NCI-H524 treated with DMSO at 0.1 percent for 48 hours (cell line): ENCODE data around the gene LMO3.
"Not testable (repeated sequence)": the region's sequence is repeated elsewhere in the genome, so short reads cannot be mapped to it uniquely, and the experiment has no call there.

Source experiments
- DNase-seq: peaks from one replicate; lab custom pipeline; 2025; lab: John Stamatoyannopoulos, UW

Gene LMO3

GRCh38 chr12:16545836-16546235, 60.1 kb downstream of the LMO3 start:
- no peak for DNase-seq

DNA sequence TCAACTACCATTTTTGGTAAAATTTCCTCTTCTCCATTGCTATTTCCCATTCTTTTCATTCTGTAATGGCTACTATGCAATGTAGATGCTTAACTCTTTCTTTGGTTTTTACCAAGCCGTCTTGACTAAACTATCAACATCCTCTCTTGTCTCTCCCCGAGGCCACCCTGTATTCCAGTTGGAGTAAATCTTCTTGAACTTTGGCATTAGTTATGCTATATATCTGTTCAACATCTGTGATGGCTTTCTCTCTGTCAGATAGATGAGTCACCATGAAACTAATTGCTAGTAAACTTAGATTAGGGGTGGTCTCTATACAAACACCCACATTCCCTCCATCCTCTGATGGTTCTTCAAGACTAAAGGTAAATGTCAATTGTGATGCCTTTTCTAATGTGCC, 63.4 kb downstream of the LMO3 start:
- no peak for DNase-seq

- DNase-seq: not testable (repeated sequence)
Observed at GRCh38 chr12:16537652-16538051, 68.3 kb downstream of the LMO3 start.

GRCh38 chr12:16531621-16532020, 74.3 kb downstream of the LMO3 start:
- DNase-seq: no peak

DNA sequence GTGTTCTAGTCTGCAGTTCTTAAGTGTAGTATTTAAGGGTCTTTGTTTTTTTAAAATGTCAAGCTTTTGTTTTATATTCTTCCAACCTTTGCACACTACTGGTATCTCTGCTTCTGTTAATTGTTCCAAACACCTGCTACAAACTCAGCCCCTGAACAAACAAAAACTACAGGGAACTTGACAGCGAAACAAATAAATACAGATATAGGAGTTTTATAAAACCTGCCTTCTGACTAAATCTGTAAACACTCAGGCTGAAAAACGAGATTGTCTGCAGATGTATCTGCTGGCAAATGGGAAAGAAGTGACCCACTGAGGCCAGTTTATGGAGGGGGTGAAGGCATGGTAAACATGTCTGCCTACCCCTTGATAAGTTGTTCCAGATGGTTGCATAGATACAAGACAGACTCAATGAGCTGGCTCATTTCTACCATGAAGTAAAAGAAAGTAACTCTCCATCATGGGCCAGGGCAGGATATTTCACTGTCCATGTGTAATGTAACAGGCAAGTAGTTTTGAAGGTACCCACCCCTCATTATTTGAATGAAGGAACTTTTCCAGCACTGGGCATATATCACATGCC, 75.6 kb downstream of the LMO3 start:
- no peak for DNase-seq

DNA sequence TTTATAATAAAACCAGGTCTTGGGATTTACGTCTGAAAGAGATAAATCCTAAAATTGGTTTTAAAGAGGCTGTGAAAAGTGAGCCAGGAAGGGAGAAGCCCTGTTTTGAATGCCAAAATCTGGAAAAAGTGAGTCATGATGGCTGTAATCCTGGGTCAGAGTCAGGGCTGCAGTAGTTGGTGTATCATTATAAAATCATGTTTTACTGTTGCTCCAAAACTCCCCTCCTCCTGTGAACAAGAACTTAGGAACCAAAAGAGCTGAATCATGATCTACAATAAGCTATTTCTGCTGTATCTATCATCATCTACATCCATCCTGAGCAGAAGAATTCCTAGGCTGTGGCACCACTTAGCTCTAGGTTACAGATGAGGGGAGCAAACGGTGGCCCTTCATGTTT, 79.3 kb downstream of the LMO3 start:
- DNase-seq: no peak

DNA sequence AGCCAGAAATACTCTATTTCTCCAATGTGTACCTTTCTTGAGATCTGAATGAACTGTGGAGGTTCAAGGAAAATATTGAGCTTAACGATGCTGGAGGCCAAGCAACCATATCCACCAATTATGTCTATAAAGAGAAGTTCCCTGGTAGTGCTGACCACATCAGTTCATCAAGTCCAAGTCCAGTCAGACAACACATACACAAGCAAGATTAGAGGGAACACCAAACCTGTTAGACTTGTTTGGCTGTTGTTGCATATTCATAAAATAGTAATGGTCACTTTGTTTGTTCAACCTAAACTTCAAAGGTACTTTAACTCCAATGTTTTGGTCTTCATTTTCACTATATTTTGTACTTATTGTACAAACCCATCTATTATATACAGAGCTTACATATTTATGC, 81.6 kb downstream of the LMO3 start:
- DNase-seq: no peak

- no peak for DNase-seq
Observed at GRCh38 chr12:16523951-16524331, 82.0 kb downstream of the LMO3 start.

DNA sequence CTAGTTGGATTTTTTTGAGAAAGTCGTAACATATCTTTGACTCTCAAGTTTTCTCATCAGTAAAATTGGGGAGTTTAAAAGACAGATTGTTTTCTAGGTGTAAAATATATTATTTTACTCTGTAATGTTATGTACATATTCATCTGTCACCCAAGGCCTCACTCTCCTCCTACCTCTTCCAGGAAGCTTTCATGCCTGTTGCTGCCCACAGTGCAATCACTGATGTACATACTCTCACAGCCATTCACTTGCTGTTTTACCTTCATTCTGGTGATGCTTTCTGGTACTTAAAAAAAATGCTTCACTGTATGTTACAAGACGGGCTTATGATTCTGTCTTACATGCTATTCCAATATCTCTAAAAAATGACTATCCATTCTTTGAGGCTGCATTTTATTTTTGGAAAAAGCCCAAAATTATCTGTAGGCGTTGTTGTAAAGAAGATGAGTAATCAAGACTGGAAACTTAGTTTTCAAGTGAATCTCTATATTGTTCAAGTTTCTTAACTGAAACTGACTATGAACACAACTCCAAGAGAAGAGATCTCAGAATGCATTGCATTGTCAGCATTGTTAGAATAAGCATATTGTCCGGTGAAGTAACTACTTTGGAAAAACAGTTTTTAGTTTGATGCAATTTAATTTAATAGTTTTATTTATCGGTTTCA, 82.5 kb downstream of the LMO3 start:
- DNase-seq: no peak

DNA sequence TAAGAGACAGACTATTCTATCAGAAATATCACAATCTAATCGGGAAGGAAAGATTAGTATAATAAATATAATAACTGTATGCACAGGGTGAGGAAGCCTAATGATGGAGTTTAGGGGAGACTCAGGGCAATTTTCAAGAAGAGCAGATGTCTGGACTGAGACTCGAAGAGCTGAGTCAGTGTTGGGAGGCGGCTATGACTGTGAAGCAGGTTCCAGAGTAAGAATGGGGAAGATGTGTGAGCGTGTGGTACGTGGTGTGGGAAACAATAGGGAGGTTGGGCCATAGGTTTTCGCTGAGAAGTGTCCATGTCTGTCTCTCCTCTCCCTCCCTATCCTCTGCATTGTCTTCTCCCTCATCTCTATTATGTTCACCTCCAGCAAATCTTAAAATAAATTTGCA, 85.6 kb downstream of the LMO3 start:
- DNase-seq: no peak

DNA sequence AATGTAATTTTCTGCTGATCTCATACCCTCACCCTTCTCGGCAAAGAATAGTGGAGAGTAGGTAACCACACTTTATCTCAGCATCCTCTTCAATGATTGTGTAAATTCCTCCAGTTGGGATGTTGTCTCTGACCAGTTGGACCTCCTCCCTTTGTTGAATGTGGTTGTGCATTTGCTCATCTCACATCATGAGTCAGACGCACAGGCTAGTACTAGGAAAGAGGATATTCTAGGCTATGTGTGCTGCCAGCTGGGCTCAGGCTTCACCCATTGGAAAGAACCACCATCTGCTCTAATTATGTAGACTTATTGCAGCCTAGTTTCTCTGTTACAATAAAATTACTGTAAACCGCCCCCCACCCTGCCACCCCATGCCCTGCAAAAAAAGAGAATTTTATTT, 90.3 kb downstream of the LMO3 start:
- no peak for DNase-seq

DNA sequence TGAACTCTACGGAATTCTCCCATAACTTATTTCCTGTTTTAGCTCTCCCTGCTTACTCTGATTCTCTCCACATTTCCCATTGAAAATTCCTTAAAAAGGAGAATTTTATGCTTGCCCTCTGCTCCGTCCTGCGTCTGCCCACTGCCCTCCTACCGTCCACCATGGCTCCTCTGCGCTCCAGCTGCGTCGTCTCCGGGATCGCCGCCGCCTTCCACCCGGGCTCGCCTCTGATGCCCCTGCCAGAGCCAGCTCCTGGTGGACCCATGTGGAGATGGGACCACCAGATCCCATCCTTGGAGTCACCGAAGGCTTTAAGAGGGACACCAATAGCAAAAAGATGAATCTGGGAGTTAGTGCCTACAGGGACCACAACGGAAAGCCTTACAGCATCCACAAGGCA, 92.7 kb downstream of the LMO3 start:
- DNase-seq: no peak

DNA sequence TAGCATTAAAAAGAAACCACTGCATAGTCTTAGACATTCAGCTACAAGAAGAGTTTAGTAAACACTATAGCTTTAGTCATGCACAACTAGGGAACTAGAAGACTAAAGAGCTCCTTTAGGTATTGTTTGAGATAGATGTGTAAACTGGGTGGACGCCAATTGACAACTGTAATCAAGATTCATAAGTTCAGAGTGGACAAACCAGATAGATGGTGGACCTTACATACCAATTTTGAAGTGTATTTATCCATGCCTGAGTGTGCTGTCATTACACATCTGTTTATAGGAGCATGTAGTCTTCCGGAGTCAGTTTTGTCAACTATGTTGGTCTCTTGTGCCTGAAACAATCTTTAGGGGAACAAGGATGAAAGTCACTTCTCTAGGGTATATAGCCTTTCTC, 96.6 kb downstream of the LMO3 start:
- DNase-seq: no peak

- DNase-seq: no peak
Observed at GRCh38 chr12:16506394-16506793, 99.6 kb downstream of the LMO3 start.

GRCh38 chr12:16504200-16504599, 101.8 kb downstream of the LMO3 start:
- DNase-seq: no peak

DNA sequence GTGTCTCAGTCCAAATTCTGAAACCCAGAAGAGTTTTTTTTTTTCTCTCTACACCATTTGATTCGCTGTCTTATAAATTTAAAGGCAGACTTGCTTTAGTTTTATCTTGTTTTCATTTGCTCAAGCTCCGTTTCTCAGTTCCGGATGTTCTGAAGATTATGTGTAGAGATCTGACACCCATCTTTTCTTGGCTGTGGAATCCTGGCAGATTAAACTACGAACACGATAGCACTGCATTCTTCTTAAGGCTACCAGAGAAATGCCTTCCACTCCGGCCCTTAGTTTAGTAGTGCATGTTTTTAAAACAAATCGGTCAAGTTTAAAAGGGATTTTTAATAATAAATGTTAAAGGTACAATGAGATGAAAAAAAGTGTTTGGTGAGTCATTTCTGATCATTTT, 106.4 kb downstream of the LMO3 start:
- no peak for DNase-seq
